Measurements from ENCODE around the gene PLBD1.

PLBD1 gene

GRCh38 chr12:14495326-14495725, 72.4 kb downstream of the PLBD1 start:
- no peak for DNase-seq

GRCh38 chr12:14482886-14483285, 84.8 kb downstream of the PLBD1 start:
- DNase-seq: no peak

GRCh38 chr12:14482361-14482760, 85.3 kb downstream of the PLBD1 start:
- no peak for DNase-seq

- DNase-seq: no peak
Observed at GRCh38 chr12:14481201-14481600, 86.5 kb downstream of the PLBD1 start.

- no peak for DNase-seq
Observed at GRCh38 chr12:14479004-14479403, 88.7 kb downstream of the PLBD1 start.

- peak in 1 of 2 experiments; percentile 1 for DNase-seq
Observed at GRCh38 chr12:14473707-14474287, 93.9 kb downstream of the PLBD1 start.

GRCh38 chr12:14471497-14471896, 96.2 kb downstream of the PLBD1 start:
- DNase-seq: no peak

GRCh38 chr12:14460212-14460841, 107.4 kb downstream of the PLBD1 start:
- no peak for DNase-seq

GRCh38 chr12:14454098-14454907, 113.4 kb downstream of the PLBD1 start:
- peak; percentile 27 to 51 for DNase-seq

All from NCI-H524 (cell line).